ENCODE results near the gene PCMTD2.
A peak's percentile ranks its signal among the peaks of the same experiment; 100 is the strongest.

PCMTD2 gene

GRCh38 chr20:64255361-64256281 lies at the start of gene PCMTD2:
PCMTD2 (plus strand) TSS chr20:64255748; CDS start chr20:64259966, 4,218 bp downstream.
- peak; percentile 68 to 77 (median 76) for DNase-seq (ENCODE audit: low read depth in 3 of 3)

- DNase-seq (ENCODE audit: low read depth in 3 of 3) = no peak
Measured at GRCh38 chr20:64206614-64207013, 48.9 kb upstream of the PCMTD2 start.

GRCh38 chr20:64207641-64208590 lies 47.6 kb upstream of the PCMTD2 start:
- DNase-seq (ENCODE audit: low read depth in 3 of 3) = no peak

- no peak for DNase-seq (ENCODE audit: low read depth in 3 of 3)
Measured at GRCh38 chr20:64209148-64209547, 46.4 kb upstream of the PCMTD2 start.

DNA sequence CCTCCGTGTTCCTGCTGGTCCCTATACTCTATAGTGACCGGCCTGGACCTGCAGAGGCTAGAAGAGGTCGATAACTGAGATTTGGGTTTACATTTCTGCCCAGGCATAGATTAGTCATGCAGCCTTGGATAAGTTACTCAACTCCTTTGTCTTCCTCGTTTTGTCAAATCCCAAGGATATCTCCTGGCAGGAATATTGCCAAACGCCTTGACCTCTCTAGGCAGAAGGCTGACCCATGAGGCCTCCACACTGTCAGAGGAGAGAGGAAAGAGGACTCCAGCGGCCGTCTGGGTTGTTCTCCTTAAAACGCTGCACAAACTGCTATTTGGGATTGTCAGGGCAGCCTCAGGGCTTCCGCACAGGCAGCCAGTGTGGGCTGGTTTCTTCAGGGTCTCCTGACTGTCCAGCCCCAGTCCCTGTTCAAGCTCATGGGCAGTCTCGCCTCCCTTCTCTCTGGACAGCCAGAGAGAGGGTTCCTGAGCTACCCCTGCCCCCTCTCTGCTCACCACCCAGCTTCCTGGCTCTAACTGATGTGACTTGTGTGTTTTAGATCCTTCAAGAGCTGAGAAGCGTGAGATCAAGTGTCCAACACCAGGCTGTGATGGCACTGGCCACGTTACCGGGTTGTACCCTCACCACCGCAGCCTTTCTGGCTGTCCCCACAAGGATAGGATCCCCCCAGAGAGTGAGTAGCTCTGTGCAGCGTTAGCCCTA lies 44.7 kb upstream of the PCMTD2 start:
- DNase-seq (ENCODE audit: low read depth in 3 of 3) = no peak

DNA sequence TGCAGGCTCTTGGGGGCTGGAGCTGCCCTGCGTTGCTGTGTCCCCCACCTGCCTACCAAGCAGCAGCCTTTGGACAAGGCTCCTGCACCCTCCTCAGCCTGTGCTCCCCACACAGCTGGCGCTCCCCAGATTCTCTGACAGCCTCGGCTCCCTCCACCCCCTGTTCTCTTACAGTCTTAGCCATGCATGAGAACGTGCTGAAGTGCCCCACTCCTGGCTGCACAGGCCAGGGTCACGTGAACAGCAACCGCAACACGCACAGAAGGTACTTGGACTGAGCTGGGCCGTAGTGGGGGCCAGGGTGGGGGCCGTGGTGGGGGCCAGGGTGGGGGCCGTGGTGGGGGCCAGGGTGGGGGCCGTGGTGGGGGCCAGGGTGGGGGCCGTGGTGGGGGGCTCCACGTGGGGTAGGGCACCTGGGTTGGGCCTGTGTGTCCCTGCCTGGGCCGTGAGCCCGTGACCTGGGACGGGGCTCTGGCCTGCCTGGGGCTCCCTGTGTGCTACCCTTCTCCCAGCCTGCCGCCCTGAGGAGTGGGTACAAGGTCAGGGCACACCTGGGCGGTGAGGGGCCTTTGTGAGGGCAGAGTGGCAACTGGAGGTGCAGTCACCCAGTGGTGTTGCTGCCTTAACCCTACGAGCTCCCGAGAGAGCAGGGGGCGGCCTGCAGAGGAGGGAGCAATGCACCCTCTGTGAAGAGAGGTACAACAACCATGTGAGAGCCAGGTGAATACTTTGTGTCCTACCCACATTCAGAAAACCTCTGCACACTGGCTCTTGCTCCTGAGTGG lies 43.5 kb upstream of the PCMTD2 start:
- DNase-seq (ENCODE audit: low read depth in 3 of 3) = no peak

- no peak for DNase-seq (ENCODE audit: low read depth in 3 of 3)
Measured at GRCh38 chr20:64212755-64213154, 42.8 kb upstream of the PCMTD2 start.

DNA sequence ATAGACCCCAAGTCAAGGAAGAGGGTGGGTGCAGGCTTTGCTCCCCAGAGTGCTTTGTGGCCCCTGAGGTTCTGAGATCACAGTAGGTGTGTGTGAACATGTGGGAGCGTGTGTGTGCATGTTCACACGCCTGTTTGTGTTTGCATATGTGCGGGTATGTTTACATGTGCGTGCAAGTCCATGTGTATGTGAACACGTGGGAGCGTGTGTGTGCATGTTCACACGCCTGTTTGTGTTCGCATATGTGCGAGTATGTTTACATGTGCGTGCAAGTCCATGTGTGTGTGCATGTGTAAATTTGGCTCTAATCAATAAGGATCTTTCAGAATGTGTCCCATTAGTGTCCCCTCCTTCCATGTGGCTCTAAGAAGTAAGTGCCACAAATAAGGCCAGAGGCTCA lies 41.4 kb upstream of the PCMTD2 start:
- no peak for DNase-seq (ENCODE audit: low read depth in 3 of 3)

DNA sequence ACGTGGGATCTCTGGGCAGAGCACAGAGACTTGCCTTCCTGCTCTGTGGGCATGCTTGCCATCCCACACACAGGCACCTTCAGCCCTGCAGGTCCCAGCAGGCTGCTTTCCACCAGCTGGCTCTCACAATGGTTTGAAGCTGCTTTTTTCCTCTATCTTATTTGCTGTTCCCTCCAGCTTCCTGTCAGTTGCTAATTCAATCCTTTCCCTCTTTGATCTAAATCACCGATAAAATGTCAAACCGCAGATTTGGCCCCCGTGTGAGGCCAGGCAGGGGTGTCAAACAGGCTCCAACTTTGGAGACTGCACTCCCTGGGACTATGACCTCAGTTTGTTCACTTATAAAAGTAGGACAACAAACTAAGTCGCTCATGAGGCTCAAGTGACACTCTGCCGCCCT lies 40.6 kb upstream of the PCMTD2 start:
- no peak for DNase-seq (ENCODE audit: low read depth in 3 of 3)

- no peak for DNase-seq (ENCODE audit: low read depth in 3 of 3)
Measured at GRCh38 chr20:64216036-64216435, 39.5 kb upstream of the PCMTD2 start.

DNA sequence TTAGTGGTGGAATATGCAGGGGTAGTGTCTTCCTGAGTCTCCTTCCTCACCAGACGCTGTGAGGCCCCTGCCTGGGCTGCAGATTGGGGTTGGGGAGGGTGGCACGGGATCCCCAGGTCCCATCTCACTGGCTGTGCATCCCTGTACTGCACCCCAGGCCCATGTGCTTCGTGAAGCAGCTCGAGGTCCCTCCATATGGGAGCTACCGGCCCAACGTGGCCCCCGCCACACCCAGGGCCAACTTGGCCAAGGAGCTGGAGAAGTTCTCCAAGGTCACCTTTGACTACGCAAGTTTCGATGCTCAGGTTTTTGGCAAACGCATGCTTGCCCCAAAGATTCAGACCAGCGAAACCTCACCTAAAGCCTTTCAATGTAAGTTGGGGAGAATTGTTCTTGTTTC lies 38.6 kb upstream of the PCMTD2 start:
- DNase-seq (ENCODE audit: low read depth in 3 of 3) = no peak

DNA sequence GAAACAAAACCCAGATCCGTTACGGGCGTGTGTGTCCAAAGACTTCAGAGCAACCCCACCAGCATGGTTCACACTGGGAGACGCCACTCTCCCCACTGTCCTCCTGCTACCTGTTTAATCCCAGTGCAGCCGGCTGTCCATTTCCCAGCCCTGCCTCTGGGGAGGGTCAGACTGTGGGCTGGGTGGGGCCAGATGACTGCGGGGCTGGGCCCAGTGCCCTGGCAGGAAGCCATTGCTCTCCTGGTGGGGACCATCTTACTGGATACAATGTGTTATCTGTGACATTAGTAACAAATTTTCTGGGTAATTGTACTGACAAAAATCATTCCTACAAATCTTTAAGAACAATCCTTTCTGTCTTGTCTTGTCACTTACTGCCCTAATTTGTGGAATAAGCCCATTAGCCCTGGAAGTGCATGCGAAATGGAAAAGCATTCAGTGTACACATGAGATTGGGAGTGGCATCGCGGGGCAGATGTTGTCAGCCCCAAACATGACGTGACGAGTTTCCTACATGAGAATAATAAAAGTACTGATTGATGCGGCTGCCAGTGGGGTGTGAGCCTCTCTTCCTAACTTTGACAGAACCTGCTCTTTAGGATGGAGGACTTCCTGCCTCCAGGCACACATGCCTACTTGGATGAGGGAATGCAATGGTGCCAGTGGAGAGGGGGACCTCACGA lies 37.9 kb upstream of the PCMTD2 start:
- no peak for DNase-seq (ENCODE audit: low read depth in 3 of 3)

DNA sequence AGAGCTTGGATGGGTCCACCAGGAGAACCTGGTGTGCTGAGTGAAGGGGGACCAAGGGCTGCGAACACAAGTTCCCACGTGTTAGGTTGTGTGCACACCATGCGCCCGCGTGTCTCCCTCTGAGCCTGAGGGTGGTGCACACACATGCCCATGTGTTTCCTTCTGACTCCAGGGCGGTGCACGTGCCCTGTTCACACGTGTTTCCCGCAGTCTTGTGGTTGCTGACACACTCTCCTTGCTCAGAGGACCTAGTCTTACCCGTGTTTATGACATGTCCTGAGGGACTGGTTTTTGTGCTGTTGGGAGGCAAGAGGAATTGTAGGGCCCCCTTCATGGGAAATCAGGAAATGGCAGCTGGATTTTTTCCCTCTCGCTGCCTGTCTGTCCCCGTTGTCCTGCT lies 36.3 kb upstream of the PCMTD2 start:
- DNase-seq (ENCODE audit: low read depth in 3 of 3) = no peak

GRCh38 chr20:64219730-64220129 lies 35.8 kb upstream of the PCMTD2 start:
- DNase-seq (ENCODE audit: low read depth in 3 of 3) = no peak

GRCh38 chr20:64220420-64220819 lies 35.1 kb upstream of the PCMTD2 start:
- no peak for DNase-seq (ENCODE audit: low read depth in 3 of 3)

- no peak for DNase-seq (ENCODE audit: low read depth in 3 of 3)
Measured at GRCh38 chr20:64220891-64221527, 34.5 kb upstream of the PCMTD2 start.

- DNase-seq (ENCODE audit: low read depth in 3 of 3) = no peak
Measured at GRCh38 chr20:64222291-64222735, 33.2 kb upstream of the PCMTD2 start.

- no peak for DNase-seq (ENCODE audit: low read depth in 3 of 3)
Measured at GRCh38 chr20:64222851-64223525, 32.6 kb upstream of the PCMTD2 start.

DNA sequence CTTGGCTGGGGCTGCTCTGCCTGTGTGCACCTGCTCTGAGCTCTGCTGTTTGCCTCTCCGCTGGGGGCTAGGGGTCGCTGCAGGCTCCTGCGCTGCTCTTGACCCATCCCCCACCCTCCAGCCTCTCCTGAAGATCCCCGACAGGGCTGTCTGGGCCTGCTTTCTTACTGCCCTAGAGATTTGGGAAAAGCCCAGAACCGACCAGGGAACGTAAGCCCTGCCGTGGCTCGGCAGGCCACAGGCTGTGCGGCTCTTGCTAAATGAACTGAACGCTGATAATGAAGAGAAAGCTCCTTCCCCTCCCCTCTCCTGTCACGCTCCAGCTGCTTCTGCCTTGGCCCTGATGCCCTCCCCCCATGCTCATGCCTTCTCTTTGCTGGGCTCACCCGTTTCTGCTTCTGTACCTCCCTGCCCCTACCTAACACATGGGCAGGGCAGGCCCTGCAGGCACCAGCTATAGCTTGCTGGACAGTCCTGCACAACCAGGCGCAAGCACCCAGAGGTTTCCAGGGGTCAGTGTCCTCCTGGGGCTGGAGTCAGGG lies 32.0 kb upstream of the PCMTD2 start:
- DNase-seq (ENCODE audit: low read depth in 3 of 3) = no peak
